Kidney glomerular epithelial cell (primary cell): ENCODE measurements around the gene YTHDF2.

Experiments
- DNase-seq: peaks from one replicate; lab custom pipeline; 2025; lab: John Stamatoyannopoulos, UW

Gene YTHDF2

GRCh38 chr1:28801461-28801860 lies 64.7 kb downstream of the YTHDF2 start:
- DNase-seq: no peak

- DNase-seq: no peak
These were observed 66.3 kb downstream of the YTHDF2 start for GRCh38 chr1:28803051-28803450.

GRCh38 chr1:28803662-28804061 lies 66.9 kb downstream of the YTHDF2 start:
- DNase-seq: no peak

DNA sequence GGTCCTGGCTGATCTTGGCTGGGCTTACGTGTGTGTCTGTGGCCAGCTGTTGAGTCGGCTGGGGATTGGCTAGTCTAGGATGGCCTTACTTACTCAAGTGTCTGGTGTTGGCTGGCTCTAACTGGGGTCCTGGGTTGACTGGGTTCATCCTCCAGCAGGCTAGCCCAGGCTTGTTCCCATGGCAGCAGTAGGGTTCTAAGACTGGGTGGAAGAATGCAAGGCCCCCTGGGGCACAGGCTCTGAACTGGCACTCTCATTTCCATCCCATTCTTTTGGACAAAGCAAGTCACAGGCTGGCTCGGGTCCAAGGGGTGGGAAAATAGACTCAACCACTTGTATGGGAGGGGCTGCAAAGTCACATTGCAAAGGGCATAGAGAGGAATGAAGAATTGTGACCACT lies 67.3 kb downstream of the YTHDF2 start:
- DNase-seq: no peak

GRCh38 chr1:28807046-28807445 lies 70.3 kb downstream of the YTHDF2 start:
- no peak for DNase-seq

DNA sequence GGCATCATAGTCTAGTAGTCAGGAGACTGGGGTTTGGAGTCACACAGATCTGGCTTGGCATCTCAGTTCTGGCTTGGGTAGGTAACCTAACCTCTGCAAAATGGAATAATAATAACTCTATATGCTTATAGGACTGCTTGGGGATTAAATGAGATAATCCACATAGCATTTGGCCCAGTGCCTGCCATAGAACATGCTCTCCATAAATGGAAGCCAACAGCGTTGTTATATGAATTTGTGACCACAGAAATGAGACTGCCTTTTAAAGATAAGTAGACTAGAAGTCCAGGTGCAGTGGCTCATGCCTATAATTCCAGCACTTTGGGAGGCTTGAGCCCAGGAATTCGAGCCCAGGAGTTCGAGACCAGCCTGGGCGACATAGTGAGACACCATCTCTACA lies 71.2 kb downstream of the YTHDF2 start:
- DNase-seq: no peak

DNA sequence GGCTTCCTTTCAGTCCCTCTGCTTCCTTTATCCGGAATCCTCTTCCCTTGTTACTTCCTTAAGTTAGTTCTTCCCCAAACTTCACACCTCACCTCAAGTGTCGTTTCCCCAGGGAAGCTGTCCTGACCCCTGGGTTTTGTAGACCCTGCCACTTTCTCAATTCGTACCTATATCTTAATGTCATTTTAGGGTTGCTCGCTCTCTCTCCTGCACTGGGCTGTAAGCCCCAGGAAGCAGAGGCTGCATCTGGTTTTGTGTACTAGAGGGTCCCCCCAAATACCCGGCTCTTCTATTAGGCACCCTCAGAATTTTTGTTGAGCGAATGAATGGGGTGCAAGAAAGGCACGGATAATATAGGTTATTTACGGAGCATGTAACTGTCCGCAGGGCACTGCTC lies 74.6 kb downstream of the YTHDF2 start:
- no peak for DNase-seq

DNA sequence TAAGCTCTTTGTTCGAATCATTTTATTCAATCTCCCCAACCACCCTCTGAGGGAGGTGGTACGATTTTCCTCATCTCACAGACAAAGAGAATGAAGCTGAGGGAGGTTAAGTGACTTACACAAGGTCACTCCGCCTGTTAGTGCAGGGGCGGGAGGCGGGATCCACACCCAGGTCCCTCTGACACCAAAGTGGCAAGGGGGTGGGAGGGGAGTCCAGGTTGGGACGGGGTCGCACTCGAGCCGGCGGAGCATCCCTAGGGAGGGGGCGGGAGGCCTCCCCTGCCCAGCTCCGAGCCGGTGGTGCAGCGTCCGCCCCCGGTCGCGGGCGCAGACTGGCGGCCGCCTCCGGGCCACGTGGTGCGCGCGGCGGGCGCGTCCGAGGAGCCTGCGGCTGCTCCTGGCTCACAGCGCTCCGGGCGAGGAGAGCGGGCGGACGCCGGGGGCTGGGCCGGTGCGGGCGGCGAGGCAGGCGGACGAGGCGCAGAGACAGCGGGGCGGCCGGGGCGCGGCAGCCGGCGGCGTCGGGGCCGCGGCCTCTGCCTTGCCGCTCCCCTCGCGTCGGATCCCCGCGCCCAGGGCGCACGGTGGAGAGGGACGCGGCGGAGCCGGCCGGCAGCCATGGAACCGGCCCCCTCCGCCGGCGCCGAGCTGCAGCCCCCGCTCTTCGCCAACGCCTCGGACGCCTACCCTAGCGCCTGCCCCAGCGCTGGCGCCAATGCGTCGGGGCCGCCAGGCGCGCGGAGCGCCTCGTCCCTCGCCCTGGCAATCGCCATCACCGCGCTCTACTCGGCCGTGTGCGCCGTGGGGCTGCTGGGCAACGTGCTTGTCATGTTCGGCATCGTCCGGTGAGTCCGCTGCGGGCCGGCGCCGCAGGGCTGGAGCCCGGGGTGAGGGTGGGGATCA lies 75.3 kb downstream of the YTHDF2 start, which contains the start of gene OPRD1:
Gene OPRD1 (plus strand): TSS at position 405 of the 903 bp plus-strand sequence. CDS start 214 bp downstream, at position 619.
- no peak for DNase-seq

GRCh38 chr1:28812669-28813468 lies 76.1 kb downstream of the YTHDF2 start:
- DNase-seq: no peak

DNA sequence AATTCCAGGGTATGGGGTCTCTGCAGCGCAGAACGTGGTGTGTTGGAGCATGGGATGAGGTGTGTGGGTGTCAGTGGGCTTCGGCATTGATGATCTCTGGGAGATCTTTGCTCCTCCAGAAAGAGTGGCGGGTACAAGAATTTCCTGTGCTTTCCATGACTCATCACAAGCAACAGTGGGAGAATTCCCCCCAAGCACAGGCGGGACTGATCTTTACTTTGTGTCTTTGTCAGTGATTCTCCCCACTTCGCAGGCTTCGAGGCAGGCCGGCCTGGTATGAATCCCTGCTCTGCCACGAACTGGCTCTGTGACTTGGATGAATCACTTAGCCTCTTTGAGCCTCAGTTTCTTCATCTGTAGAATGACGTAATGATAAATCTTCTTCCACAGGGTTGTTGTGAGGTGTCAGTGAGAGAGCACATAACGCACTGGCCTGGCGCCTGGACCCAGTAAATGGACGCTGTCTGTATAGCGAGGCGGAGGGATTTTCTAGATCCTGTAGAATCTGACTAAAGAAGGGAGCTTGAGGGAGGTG lies 77.3 kb downstream of the YTHDF2 start:
- no peak for DNase-seq

DNA sequence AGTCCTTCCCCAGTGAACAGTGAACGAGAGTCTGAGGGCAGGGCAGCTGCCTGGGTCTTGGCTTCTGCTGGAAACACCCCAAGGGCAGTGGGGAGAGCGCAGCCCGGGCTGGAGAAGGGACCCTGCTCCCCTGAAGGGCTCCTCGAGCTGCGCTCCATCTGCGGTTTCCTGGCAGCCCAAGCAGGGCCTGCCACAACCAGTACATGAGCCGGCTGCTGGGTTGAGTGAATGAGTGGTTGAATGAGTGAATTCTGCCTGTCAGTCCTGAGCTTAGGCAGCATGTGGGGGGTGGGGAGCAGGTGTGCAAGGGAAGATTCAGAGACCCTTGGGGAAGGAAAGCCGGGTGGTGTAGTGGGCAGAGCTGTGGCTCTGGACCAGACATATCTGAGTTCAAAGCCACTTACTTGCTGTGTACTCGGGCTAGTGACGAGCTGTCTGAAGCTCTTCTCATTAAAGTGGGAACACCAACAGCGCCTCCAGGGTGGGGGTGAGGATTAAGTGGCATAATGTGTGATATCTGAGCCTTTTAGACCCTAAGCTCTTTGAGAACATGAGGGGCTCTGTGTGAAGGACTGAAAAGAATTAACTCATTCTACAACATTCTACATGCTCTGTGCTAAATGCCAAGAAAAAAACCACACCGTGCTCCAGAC lies 78.9 kb downstream of the YTHDF2 start:
- no peak for DNase-seq

DNA sequence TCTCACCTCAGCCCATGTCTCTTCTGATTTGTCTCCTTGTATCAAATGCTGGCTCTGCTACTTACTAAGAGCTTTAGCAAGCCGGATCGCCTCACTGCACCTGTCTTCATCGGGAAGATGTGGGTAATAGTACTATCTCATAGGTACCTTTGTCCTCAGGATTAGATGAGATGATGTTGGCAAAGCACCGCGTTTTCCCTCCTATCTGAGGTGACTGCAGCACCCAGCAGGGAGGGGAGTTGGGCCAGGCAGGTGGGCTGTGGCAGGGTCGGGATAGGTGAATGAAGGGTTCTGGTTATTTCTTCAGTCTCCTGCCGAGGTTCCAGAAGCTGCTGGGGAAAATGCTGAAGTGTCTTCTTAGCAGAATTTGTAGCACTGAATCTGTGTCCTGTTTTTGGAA lies 80.4 kb downstream of the YTHDF2 start:
- no peak for DNase-seq

GRCh38 chr1:28819020-28819419 lies 82.3 kb downstream of the YTHDF2 start:
- no peak for DNase-seq
